Chondrocyte (in vitro differentiated cells): ENCODE results near the gene PRRG2. TPM values are rescaled to one million over a fixed set of nuclear protein-coding genes. Genes with fewer than 3 reads are reported as not detected.
A peak's percentile ranks its signal among the peaks of the same experiment; 100 is the strongest.

Experiments
- DNase-seq: peaks from one replicate; pipeline ENCODE4 v3.0.0; 2021; ENCODE audit warnings: mixed read lengths, low spot score
- H3K27ac Mint-ChIP-seq: one replicate; pipeline ENCODE4 v1.8.0; 2021; ENCODE audit warnings: mild to moderate bottlenecking, moderate library complexity, mixed read lengths; ENCODE audit not compliant: unreplicated experiment
- H3K27me3 Mint-ChIP-seq: 2 replicates; pipeline ENCODE4 v1.8.0; 2021; ENCODE audit warnings: low read depth, mixed read lengths
- H3K36me3 Mint-ChIP-seq: 2 replicates; pipeline ENCODE4 v1.8.0; 2021; ENCODE audit warnings: low read depth, mixed read lengths
- H3K4me1 Mint-ChIP-seq: 2 replicates; pipeline ENCODE4 v1.8.0; 2021; ENCODE audit warnings: low read depth, mild to moderate bottlenecking, mixed read lengths
- H3K4me3 Mint-ChIP-seq: one replicate; pipeline ENCODE4 v1.8.0; 2021; ENCODE audit warnings: mild to moderate bottlenecking, moderate library complexity, mixed read lengths; ENCODE audit not compliant: unreplicated experiment
- H3K9me3 Mint-ChIP-seq: 2 replicates; pipeline ENCODE4 v1.8.0; 2021; ENCODE audit warnings: low read depth, mixed read lengths
- CTCF ChIP-seq: fragments of 200-600 bp; sonication (generic); IDR thresholded peaks from 2 replicates; pipeline ENCODE4 v1.5.0; 2021; ENCODE audit warnings: antibody characterized with exemption, mild to moderate bottlenecking, moderate library complexity
- total RNA-seq: library from RNA; stranded (reverse); gene quantifications from 3 replicates; pipeline ENCODE4 v1.2.1, GENCODE V29; 2021

PRRG2 gene
- total RNA-seq, 1 donor from 2014 or later = 0.17 TPM

GRCh38 chr19:49639401-49640112 lies 58.4 kb downstream of the PRRG2 start:
- Mint-ChIP-seq H3K4me1 (peaks cover 80% of the 10 kb centered on the region), H3K4me3 (peak overlapping the region; percentile 98), H3K36me3 (peaks cover 5% of the 10 kb centered on the region), H3K27me3 (no peaks in the 10 kb centered on the region), H3K27ac (peak overlapping the region; percentile 100), H3K9me3 (no peaks in the 10 kb centered on the region)
- TF ChIP-seq CTCF = no peak
- DNase-seq = no peak

- DNase-seq = peak; percentile 99
- peak within 1 kb of the TSS; percentile 100 for H3K27ac Mint-ChIP-seq
- peaks cover 5% of the 10 kb centered on the region for H3K36me3 Mint-ChIP-seq
- H3K9me3 Mint-ChIP-seq = no peaks in the 10 kb centered on the region
- no peak for TF ChIP-seq CTCF
- H3K27me3 Mint-ChIP-seq = no peaks in the 10 kb centered on the region
- H3K4me3 Mint-ChIP-seq = peak within 1 kb of the TSS; percentile 98
- H3K4me1 Mint-ChIP-seq = peaks cover 77% of the 10 kb centered on the region
Observed at GRCh38 chr19:49640113-49640898, 59.2 kb downstream of the PRRG2 start, which contains the start of gene RRAS. RRAS (minus strand) TSS chr19:49640143; CDS start chr19:49640098, 45 bp downstream.

Other genes with a start within 250 kb of the PRRG2 start
- not detected in 3 replicates for gene CD37, start 245.9 kb upstream of the PRRG2 start, total RNA-seq
- gene TEAD2, start 218.9 kb upstream of the PRRG2 start, total RNA-seq = 49.6 to 63.8 TPM (median 62.6 TPM) in 3 replicates
- 1.5 to 2.4 TPM (median 2.1 TPM) in 3 replicates for gene DKKL1, start 217.4 kb upstream of the PRRG2 start, total RNA-seq
- gene KASH5, start 193.1 kb upstream of the PRRG2 start, total RNA-seq = not detected in 3 replicates
- not detected in 3 replicates for gene PTH2, start 157.9 kb upstream of the PRRG2 start, total RNA-seq
- not detected in 3 replicates for gene GFY, start 155.9 kb upstream of the PRRG2 start, total RNA-seq
- gene SLC17A7, start 139.8 kb upstream of the PRRG2 start, total RNA-seq = 0.17 to 0.47 TPM (median 0.33 TPM) in 3 replicates
- 52.1 to 60.2 TPM (median 54.6 TPM) in 3 replicates for gene PIH1D1, start 129.5 kb upstream of the PRRG2 start, total RNA-seq
- 23.2 to 34.9 TPM (median 24.5 TPM) in 3 replicates for gene ALDH16A1, start 128.1 kb upstream of the PRRG2 start, total RNA-seq
- gene FLT3LG, start 107.1 kb upstream of the PRRG2 start, total RNA-seq = 1.6 to 3.4 TPM (median 1.9 TPM) in 3 replicates
- 1,566 to 1,771 TPM (median 1,602 TPM) in 3 replicates for gene RPL13A, start 93.7 kb upstream of the PRRG2 start, total RNA-seq
- 1,193 to 1,478 TPM (median 1,199 TPM) in 3 replicates for gene RPS11, start 84.9 kb upstream of the PRRG2 start, total RNA-seq
- 103 to 112 TPM (median 103 TPM) in 3 replicates for gene FCGRT, start 68.7 kb upstream of the PRRG2 start, total RNA-seq
- 233 to 326 TPM (median 298 TPM) in 3 replicates for gene RCN3, start 53.3 kb upstream of the PRRG2 start, total RNA-seq
- gene NOSIP, start 760 bp upstream of the PRRG2 start, total RNA-seq = 41.0 to 47.0 TPM (median 46.5 TPM) in 3 replicates
- gene PRR12, start 9.9 kb downstream of the PRRG2 start, total RNA-seq = 23.8 to 33.9 TPM (median 28.1 TPM) in 3 replicates
- 61.7 to 113 TPM (median 104 TPM) in 3 replicates for gene RRAS, start 58.8 kb downstream of the PRRG2 start, total RNA-seq
- 76.3 to 79.0 TPM (median 77.3 TPM) in 3 replicates for gene SCAF1, start 60.9 kb downstream of the PRRG2 start, total RNA-seq
- gene IRF3, start 84.5 kb downstream of the PRRG2 start, total RNA-seq = 45.8 to 75.3 TPM (median 53.0 TPM) in 3 replicates
- 18.3 to 26.6 TPM (median 21.4 TPM) in 3 replicates for gene BCL2L12, start 84.6 kb downstream of the PRRG2 start, total RNA-seq
- 97.7 to 105 TPM (median 98.0 TPM) in 3 replicates for gene PRMT1, start 96.0 kb downstream of the PRRG2 start, total RNA-seq
- 0.49 to 1.4 TPM (median 0.52 TPM) in 3 replicates for gene ADM5, start 108.3 kb downstream of the PRRG2 start, total RNA-seq
- gene CPT1C, start 109.8 kb downstream of the PRRG2 start, total RNA-seq = 26.3 to 30.7 TPM (median 27.3 TPM) in 3 replicates
- gene TSKS, start 182.0 kb downstream of the PRRG2 start, total RNA-seq = not detected in 3 replicates
- 144 to 149 TPM (median 146 TPM) in 3 replicates for gene AP2A1, start 185.7 kb downstream of the PRRG2 start, total RNA-seq
- gene FUZ, start 232.0 kb downstream of the PRRG2 start, total RNA-seq = 10.2 to 19.8 TPM (median 10.8 TPM) in 3 replicates
- 40.0 to 44.6 TPM (median 40.1 TPM) in 3 replicates for gene MED25, start 237.0 kb downstream of the PRRG2 start, total RNA-seq